ENCODE data around the gene HMGXB4.
"Not testable (repeated sequence)": the region's sequence is repeated elsewhere in the genome, so short reads cannot be mapped to it uniquely, and the experiment has no call there.

The HMGXB4 gene

GRCh38 chr22:35244507-35244906, 12.8 kb upstream of the HMGXB4 start:
- not testable (repeated sequence) for H3K4me3 ChIP-seq (ENCODE audit: low read length); DNase-seq (ENCODE audit: low read depth, low spot score)

- DNase-seq (ENCODE audit: low read depth, low spot score), result no peak
Observed at GRCh38 chr22:35250156-35250555, 7.1 kb upstream of the HMGXB4 start.

GRCh38 chr22:35253946-35254345, 3.3 kb upstream of the HMGXB4 start:
- H3K4me3 ChIP-seq (ENCODE audit: low read length), result no peak overlapping the region
- DNase-seq (ENCODE audit: low read depth, low spot score), result no peak

More at GRCh38 chr22:35250156-35250555, 7.1 kb upstream of the HMGXB4 start:
- no peak overlapping the region for H3K4me3 ChIP-seq (ENCODE audit: low read length)

- DNase-seq (ENCODE audit: low read depth, low spot score), result no peak
Observed at GRCh38 chr22:35257002-35257320, 332 bp upstream of the HMGXB4 start.

GRCh38 chr22:35258191-35258988, 1.1 kb downstream of the HMGXB4 start:
- no peak for DNase-seq (ENCODE audit: low read depth, low spot score)
- H3K4me3 ChIP-seq (ENCODE audit: low read length), result peak overlapping the region; percentile 64

More at GRCh38 chr22:35257002-35257320, 332 bp upstream of the HMGXB4 start:
- peak overlapping the region; percentile 64 for H3K4me3 ChIP-seq (ENCODE audit: low read length)

- no peak for DNase-seq (ENCODE audit: low read depth, low spot score)
- no peak overlapping the region for H3K4me3 ChIP-seq (ENCODE audit: low read length)
Observed at GRCh38 chr22:35264986-35265385, 7.7 kb downstream of the HMGXB4 start.

GRCh38 chr22:35266277-35266676, 9.0 kb downstream of the HMGXB4 start:
- DNase-seq (ENCODE audit: low read depth, low spot score), result no peak
- H3K4me3 ChIP-seq (ENCODE audit: low read length), result no peak overlapping the region

GRCh38 chr22:35269630-35270029, 12.3 kb downstream of the HMGXB4 start:
- DNase-seq (ENCODE audit: low read depth, low spot score), result no peak

GRCh38 chr22:35274154-35274871, 17.0 kb downstream of the HMGXB4 start:
- no peak overlapping the region for H3K4me3 ChIP-seq (ENCODE audit: low read length)
- no peak for DNase-seq (ENCODE audit: low read depth, low spot score)

More at GRCh38 chr22:35269630-35270029, 12.3 kb downstream of the HMGXB4 start:
- H3K4me3 ChIP-seq (ENCODE audit: low read length), result no peak overlapping the region

- no peak overlapping the region for H3K4me3 ChIP-seq (ENCODE audit: low read length)
- DNase-seq (ENCODE audit: low read depth, low spot score), result no peak
Observed at GRCh38 chr22:35275580-35275979, 18.3 kb downstream of the HMGXB4 start.

- DNase-seq (ENCODE audit: low read depth, low spot score), result no peak
- no peak overlapping the region for H3K4me3 ChIP-seq (ENCODE audit: low read length)
Observed at GRCh38 chr22:35276019-35276418, 18.7 kb downstream of the HMGXB4 start.

GRCh38 chr22:35288116-35288515, 30.8 kb downstream of the HMGXB4 start:
- DNase-seq (ENCODE audit: low read depth, low spot score), result no peak
- H3K4me3 ChIP-seq (ENCODE audit: low read length), result no peak overlapping the region

GRCh38 chr22:35292786-35293185, 35.5 kb downstream of the HMGXB4 start:
- DNase-seq (ENCODE audit: low read depth, low spot score), result no peak
- no peak overlapping the region for H3K4me3 ChIP-seq (ENCODE audit: low read length)

GRCh38 chr22:35296051-35296450, 38.8 kb downstream of the HMGXB4 start:
- DNase-seq (ENCODE audit: low read depth, low spot score), result no peak
- H3K4me3 ChIP-seq (ENCODE audit: low read length), result no peak overlapping the region

- DNase-seq (ENCODE audit: low read depth, low spot score), result no peak
- peak overlapping the region; percentile 84 for H3K4me3 ChIP-seq (ENCODE audit: low read length)
Observed at GRCh38 chr22:35299217-35299672, 42.0 kb downstream of the HMGXB4 start.

GRCh38 chr22:35299673-35300499, 42.6 kb downstream of the HMGXB4 start, which contains the start of gene TOM1:
Gene TOM1 (plus strand): TSS chr22:35299894. CDS start chr22:35299929, 35 bp downstream.
- DNase-seq (ENCODE audit: low read depth, low spot score), result peak; percentile 99

GRCh38 chr22:35301372-35301874, 44.1 kb downstream of the HMGXB4 start:
- no peak overlapping the region for H3K4me3 ChIP-seq (ENCODE audit: low read length)

More at GRCh38 chr22:35299673-35300499, 42.6 kb downstream of the HMGXB4 start, which contains the start of gene TOM1:
- H3K4me3 ChIP-seq (ENCODE audit: low read length), result peak within 1 kb of the TSS; percentile 84

GRCh38 chr22:35303029-35303624, 45.8 kb downstream of the HMGXB4 start:
- no peak for DNase-seq (ENCODE audit: low read depth, low spot score)
- no peak overlapping the region for H3K4me3 ChIP-seq (ENCODE audit: low read length)

More at GRCh38 chr22:35301372-35301874, 44.1 kb downstream of the HMGXB4 start:
- no peak for DNase-seq (ENCODE audit: low read depth, low spot score)

Data from Jurkat, Clone E6-1 (cell line).